Measurements from ENCODE around the gene IQCK.

DNA sequence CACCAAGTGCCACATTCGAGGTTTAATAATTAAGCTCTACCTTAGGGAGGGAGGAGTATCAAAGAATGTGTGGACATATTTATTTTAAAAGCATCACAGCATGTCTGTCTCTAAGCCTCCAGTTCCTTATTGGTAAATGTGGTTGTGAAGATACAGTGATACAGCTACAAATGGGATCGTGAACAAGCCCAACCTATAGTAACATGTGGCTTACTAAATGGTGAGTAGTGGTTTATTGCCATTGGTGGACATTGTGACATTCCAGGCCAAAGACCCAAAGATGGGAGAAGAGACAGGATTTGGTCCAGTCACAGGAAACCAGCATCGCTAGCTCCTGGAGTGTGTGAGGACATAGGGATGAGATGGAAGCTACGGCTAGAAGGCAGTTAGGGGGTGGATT, 51.2 kb downstream of the IQCK start:
- TF ChIP-seq CTCF (IDR thresholded peaks at IDR 0.05) = no peak
- TF ChIP-seq POLR2A (IDR thresholded peaks at IDR 0.05) = no peak
- TF ChIP-seq EP300 (IDR thresholded peaks at IDR 0.05) = no peak
- TF ChIP-seq POLR2AphosphoS5 (IDR thresholded peaks at IDR 0.05) = no peak

Data from stomach (tissue), 4 donors.